ENCODE data around the gene ACSBG1. TPM values are rescaled to one million over a fixed set of nuclear protein-coding genes. Genes with fewer than 3 reads are reported as not detected.

Gene ACSBG1
- total and polyA plus RNA-seq, 10 of the 15 experiments (the other 5 are each of a cell fraction or from before 2014, with no cell fraction given): 0.11 to 0.75 (median 0.42) TPM

GRCh38 chr15:78265752-78266224 is 31.4 kb upstream of the ACSBG1 start:
- peak overlapping the region; percentile 59; the same call in 1 of the 2 replicates for H3K4me3 ChIP-seq
- no TSS peak for BruUV-seq (replicated peaks)
- H3K9ac ChIP-seq (ENCODE audit: control insufficient read depth, insufficient read depth, low read length): no peak overlapping the region
- RAD21 ChIA-PET (ENCODE audit: unreplicated experiment): interaction anchor here (1.0 to 1.4 kb wide), 2 partner anchors 43 to 154 kb away, joined by 3 to 4 read pairs; no protein-coding TSS in a partner anchor
- no peaks in the 10 kb centered on the region for H3K9me3 ChIP-seq (replicated peaks; ENCODE audit: control insufficient read depth, insufficient read depth, low read length)
- no peak for ATAC-seq
- no peaks in the 10 kb centered on the region for H3K27me3 ChIP-seq (replicated peaks in 1 of 2; ENCODE audit: control insufficient read depth in 2 of 2, insufficient read depth in 2 of 2, low read length in 1 of 2)
- no peaks in the 10 kb centered on the region for H3K36me3 ChIP-seq (ENCODE audit: control insufficient read depth in 2 of 2, insufficient read depth in 2 of 2, low read length in 1 of 2)
- no peak for TF ChIP-seq BMI1 (IDR thresholded peaks at IDR 0.05; ENCODE audit: borderline replicate concordance)
- TF ChIP-seq NFXL1 (IDR thresholded peaks at IDR 0.05; ENCODE audit: borderline replicate concordance): no peak
- no peak for TF ChIP-seq CUX1 (IDR thresholded peaks at IDR 0.05; ENCODE audit: insufficient replicate concordance, low read depth, low read length)
- TF ChIP-seq ZNF384 (IDR thresholded peaks at IDR 0.05; ENCODE audit: borderline replicate concordance, low read depth, low read length): no peak
- TF ChIP-seq MXI1 (IDR thresholded peaks at IDR 0.05; ENCODE audit: low read depth, low read length): no peak
- no peak for TF ChIP-seq ASH2L (IDR thresholded peaks at IDR 0.05; ENCODE audit: borderline replicate concordance, low read depth)
- TF ChIP-seq TAF1 (IDR thresholded peaks at IDR 0.05; ENCODE audit: borderline replicate concordance, low read depth, low read length): no peak
- TF ChIP-seq RAD51 (IDR thresholded peaks at IDR 0.05): no peak
- TF ChIP-seq MYB (IDR thresholded peaks at IDR 0.05; ENCODE audit: borderline replicate concordance, low read depth, low read length): no peak
- TF ChIP-seq JUNB (IDR thresholded peaks at IDR 0.05): no peak
- H3K27ac ChIP-seq (ENCODE audit: control insufficient read depth, insufficient read depth): no peak overlapping the region
- in situ Hi-C loops (cut with MboI) (no loop called here), intact Hi-C loops (cut with micrococcal nuclease; ENCODE audit: unreplicated experiment) (no loop called here)
- DNase-seq (ENCODE audit: low read depth, low spot score): no peak
- SMC1A ChIA-PET (ENCODE audit: uncharacterized antibody, unreplicated experiment): interaction anchor here (1.5 kb wide), 3 partner anchors 17 to 158 kb away, joined by 4 to 6 read pairs (median 5); no protein-coding TSS in a partner anchor
- POLR2A ChIA-PET: no interaction called here
- CTCF ChIA-PET: interaction anchor here (0.7 to 1.7 kb wide), 10 partner anchors 11 to 307 kb away, joined by 3 to 7 read pairs (median 4); partner anchors contain the start of genes CIB2 and SKIC8
- no peak overlapping the region for H2AFZ ChIP-seq (ENCODE audit: control insufficient read depth, low read depth, low read length)
- H4K20me1 ChIP-seq (ENCODE audit: control insufficient read depth, insufficient read depth): no peaks in the 10 kb centered on the region
- 69% methylated on average over 9 of the region's 9 CpGs for WGBS (ENCODE audit: insufficient coverage, insufficient replicate concordance, low lambda C conversion rate, missing lambda C conversion rate)
- H3K4me2 ChIP-seq (ENCODE audit: control insufficient read depth, insufficient read depth): no peak overlapping the region
- no peaks in the 10 kb centered on the region for H3K4me1 ChIP-seq (ENCODE audit: control insufficient read depth, insufficient read depth, low read length)
- no peak for FAIRE-seq
- H3K79me2 ChIP-seq (ENCODE audit: control insufficient read depth, insufficient read depth, low read length): no peaks in the 10 kb centered on the region

All from GM12878 (cell line).